ENCODE results near the gene UPF1. TPM values are rescaled to one million over a fixed set of nuclear protein-coding genes. Genes with fewer than 3 reads are reported as not detected.
"Not testable (repeated sequence)": the region's sequence is repeated elsewhere in the genome, so short reads cannot be mapped to it uniquely, and the experiment has no call there.

Gene UPF1
- total and polyA plus RNA-seq, 12 donors = 27.6 to 141 (median 72.3) TPM

- Histone ChIP-seq H3K9me3 (replicated peaks in 1 of 3) (no peaks in the 10 kb centered on the region), H3K27ac (no peak overlapping the region), H3K27me3 (no peaks in the 10 kb centered on the region), H3K36me3 (replicated peaks in 1 of 2) (no peaks in the 10 kb centered on the region), H3K4me1 (replicated peaks in 1 of 2) (peaks cover 0 to 6% of the 10 kb centered on the region in 2 donors), H3K4me3 (no peak overlapping the region)
- intact Hi-C loops (cut with DNase I) = no loop called here
- TF ChIP-seq POLR2A (IDR thresholded peaks at IDR 0.05) (no peak), CTCF (IDR thresholded peaks at IDR 0.05) (no peak)
- no peak for DNase-seq
- 82 to 100% (median 92%) methylated on average over 1 to 8 of the region's 8 CpGs for WGBS, 4 donors
These were observed 27.1 kb upstream of the UPF1 start for GRCh38 chr19:18804643-18805042.

- DNase-seq = no peak
- no peaks in the 10 kb centered on the region for H3K27me3 ChIP-seq
- no peaks in the 10 kb centered on the region for H3K9me3 ChIP-seq (replicated peaks in 1 of 3)
- H3K4me3 ChIP-seq = no peak overlapping the region
- 74 to 84% (median 80%) methylated on average over 17 to 19 of the region's 19 CpGs for WGBS, 4 donors
- TF ChIP-seq POLR2A (IDR thresholded peaks at IDR 0.05) (no peak), CTCF (IDR thresholded peaks at IDR 0.05) (no peak)
- H3K27ac ChIP-seq = no peak overlapping the region
- no peaks in the 10 kb centered on the region for H3K36me3 ChIP-seq (replicated peaks in 1 of 2)
- intact Hi-C loops (cut with DNase I) = no loop called here
- peaks cover 0 to 9% of the 10 kb centered on the region in 2 donors for H3K4me1 ChIP-seq (replicated peaks in 1 of 2)
These were observed 23.9 kb upstream of the UPF1 start for GRCh38 chr19:18807861-18808331.

GRCh38 chr19:18809149-18809868 is 22.4 kb upstream of the UPF1 start:
- DNase-seq = peak in 6 of 7 donors; percentile 68 to 82 (median 71)
- no peak for TF ChIP-seq CTCF (IDR thresholded peaks at IDR 0.05)
- no peak for TF ChIP-seq POLR2A (IDR thresholded peaks at IDR 0.05)
- no peaks in the 10 kb centered on the region for H3K9me3 ChIP-seq (replicated peaks in 1 of 3)
- H3K4me3 ChIP-seq = no peak overlapping the region
- no peaks in the 10 kb centered on the region for H3K36me3 ChIP-seq (replicated peaks in 1 of 2)
- H3K27ac ChIP-seq = peak overlapping the region in 2 of 5 donors; percentile 34 to 44
- intact Hi-C loops (cut with DNase I) = no loop called here
- H3K27me3 ChIP-seq = no peaks in the 10 kb centered on the region
- H3K4me1 ChIP-seq (replicated peaks in 1 of 2) = peaks cover 0 to 9% of the 10 kb centered on the region in 2 donors
- WGBS, 4 donors = 44 to 51% (median 47%) methylated on average over 14 of the region's 14 CpGs

- H3K4me1 ChIP-seq (replicated peaks in 1 of 2) = not testable (repeated sequence)
- WGBS, 4 donors = 92 to 97% (median 93%) methylated on average over 5 of the region's 5 CpGs
These were observed 20.1 kb upstream of the UPF1 start for GRCh38 chr19:18811638-18812037.

GRCh38 chr19:18814063-18814462 is 17.7 kb upstream of the UPF1 start:
- no peak for TF ChIP-seq POLR2A (IDR thresholded peaks at IDR 0.05)
- TF ChIP-seq CTCF (IDR thresholded peaks at IDR 0.05) = no peak
- DNase-seq = peak in 1 of 7 donors; percentile 15
- 49 to 59% (median 54%) methylated on average over 9 of the region's 9 CpGs for WGBS, 4 donors
- H3K27me3 ChIP-seq = no peaks in the 10 kb centered on the region
- intact Hi-C loops (cut with DNase I) = no loop called here
- H3K27ac ChIP-seq = no peak overlapping the region
- H3K36me3 ChIP-seq (replicated peaks in 1 of 2) = no peaks in the 10 kb centered on the region
- no peaks in the 10 kb centered on the region for H3K9me3 ChIP-seq (replicated peaks in 1 of 3)
- no peak overlapping the region for H3K4me3 ChIP-seq
- peaks cover 0 to 9% of the 10 kb centered on the region in 2 donors for H3K4me1 ChIP-seq (replicated peaks in 1 of 2)

More at GRCh38 chr19:18811638-18812037, 20.1 kb upstream of the UPF1 start:
- intact Hi-C loops (cut with DNase I); H3K27ac ChIP-seq; H3K9me3 ChIP-seq (replicated peaks in 1 of 3); DNase-seq; H3K4me3 ChIP-seq; H3K27me3 ChIP-seq; H3K36me3 ChIP-seq (replicated peaks in 1 of 2): not testable (repeated sequence)

Measured in adrenal gland (tissue), 12 donors.